Ecto neural progenitor cell (in vitro differentiated cells): Measurements from ENCODE around the gene NDUFAF8.

Experiments used
- DNase-seq: peaks from one replicate; pipeline ENCODE4 v3.0.0-alpha.2; 2018; ENCODE audit warnings: low spot score

The NDUFAF8 gene, protein sequence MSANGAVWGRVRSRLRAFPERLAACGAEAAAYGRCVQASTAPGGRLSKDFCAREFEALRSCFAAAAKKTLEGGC

DNA sequence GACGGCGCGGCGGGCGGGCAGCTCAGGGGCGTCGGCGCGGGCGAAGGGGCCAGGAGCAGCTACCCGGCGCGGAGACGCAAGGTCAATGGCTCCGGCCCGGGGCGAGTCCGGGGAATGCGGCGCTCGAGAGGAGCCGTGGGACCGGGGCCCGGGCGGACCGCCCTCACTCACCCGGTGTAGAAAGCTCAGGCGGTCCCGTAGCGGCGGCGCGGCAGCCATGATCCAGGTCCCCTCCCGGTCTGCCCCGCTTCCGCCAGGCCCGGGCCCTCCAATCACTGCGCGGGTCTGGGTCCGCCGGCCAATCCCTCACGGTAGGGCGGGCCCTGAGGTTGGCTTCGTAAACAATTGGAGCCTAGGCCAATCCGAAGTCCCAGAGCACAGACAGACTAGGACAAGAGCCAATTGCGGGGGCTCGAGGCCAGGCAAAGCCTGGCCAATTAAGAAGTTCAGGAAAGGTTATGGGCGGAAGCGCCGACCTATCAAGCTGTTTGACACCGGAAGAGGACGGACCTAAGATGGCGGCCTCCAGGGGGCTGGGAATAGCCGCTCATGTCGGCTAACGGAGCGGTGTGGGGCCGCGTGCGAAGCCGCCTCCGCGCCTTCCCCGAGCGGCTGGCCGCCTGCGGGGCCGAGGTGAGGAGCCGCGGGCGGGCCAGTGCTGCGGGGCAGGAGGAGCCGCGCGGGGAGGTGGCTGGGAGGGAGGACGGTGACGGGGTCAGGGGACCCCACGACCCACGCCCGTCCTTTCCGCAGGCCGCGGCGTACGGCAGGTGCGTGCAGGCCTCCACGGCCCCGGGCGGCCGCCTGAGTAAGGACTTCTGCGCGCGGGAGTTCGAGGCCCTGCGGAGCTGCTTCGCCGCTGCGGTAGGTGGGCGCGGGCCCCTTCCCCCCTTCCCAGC, at the start of gene NDUFAF8, which contains the start of gene TEPSIN:
Gene NDUFAF8, plus strand, starts transcription at position 504 of the 899 bp plus-strand sequence. Its CDS starts 46 bp downstream, at position 550.
Gene TEPSIN, minus strand, starts transcription at position 241 of the 899 bp plus-strand sequence. Its CDS starts 22 bp downstream, at position 219.
- peak; percentile 99 for DNase-seq

DNA sequence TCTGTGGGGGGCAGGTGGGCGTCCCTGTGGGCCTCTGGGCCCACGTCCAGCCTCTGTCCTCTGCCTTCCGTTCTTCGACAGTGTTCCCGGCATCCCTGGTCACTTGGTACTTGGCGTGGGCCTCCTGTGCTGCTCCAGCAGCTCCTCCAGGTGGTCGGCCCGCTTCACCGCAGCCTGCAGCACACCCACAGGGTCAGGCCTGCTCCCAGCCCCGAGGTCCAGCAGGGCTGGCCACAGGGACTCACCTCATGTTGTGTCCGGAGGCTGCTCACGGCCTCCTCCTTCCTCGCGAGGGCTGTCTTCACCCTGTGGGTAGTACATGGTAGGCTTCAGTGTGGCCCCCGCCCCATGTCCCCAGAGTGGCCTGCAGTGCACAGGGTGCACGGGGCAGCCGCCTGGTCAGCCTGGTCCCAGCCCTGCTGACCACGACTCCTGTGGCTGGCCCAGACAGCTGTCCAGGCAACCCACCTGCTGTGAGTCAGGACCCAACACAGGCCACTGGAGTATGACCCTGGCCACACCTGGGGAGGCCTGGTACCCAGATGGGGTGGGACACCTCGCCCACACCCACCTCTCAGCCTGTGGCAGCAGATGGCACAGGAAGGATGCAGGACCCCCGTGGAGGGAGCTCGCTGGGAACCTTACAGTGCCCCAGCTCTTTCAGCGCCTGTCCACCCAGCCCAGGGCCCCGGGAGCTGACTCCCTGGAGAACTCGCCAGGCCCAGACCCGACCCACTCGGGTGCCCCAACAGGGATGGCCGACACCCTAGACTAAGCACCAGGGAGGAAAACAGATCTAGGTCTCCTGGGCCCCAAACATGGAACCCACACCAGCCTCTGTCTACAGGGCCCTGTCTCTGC, 49.2 kb upstream of the NDUFAF8 start:
- no peak for DNase-seq

GRCh38 chr17:81190591-81190990, 48.5 kb upstream of the NDUFAF8 start:
- DNase-seq: no peak

GRCh38 chr17:81191116-81191515, 48.0 kb upstream of the NDUFAF8 start:
- no peak for DNase-seq

GRCh38 chr17:81191646-81192045, 47.5 kb upstream of the NDUFAF8 start:
- DNase-seq: no peak

GRCh38 chr17:81192386-81193050, 46.6 kb upstream of the NDUFAF8 start:
- no peak for DNase-seq

DNA sequence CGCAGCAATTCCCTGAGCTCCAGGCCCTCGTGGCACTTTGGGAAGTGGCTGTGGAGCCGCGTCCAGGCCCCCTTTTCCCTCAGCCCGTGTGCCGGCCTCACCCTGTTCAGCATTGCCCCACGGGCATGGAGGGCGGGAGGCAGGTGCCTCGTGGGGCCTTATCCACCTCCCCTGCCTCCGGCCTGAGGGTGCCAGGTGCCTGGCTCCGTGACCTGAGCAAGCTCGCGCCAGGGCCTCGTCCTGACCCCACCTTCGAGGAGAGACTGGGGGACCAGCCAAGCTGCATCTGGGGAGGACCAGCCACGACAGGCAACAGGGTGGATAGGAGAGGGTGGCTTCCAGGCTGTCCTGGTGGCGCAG, 46.1 kb upstream of the NDUFAF8 start:
- no peak for DNase-seq

DNA sequence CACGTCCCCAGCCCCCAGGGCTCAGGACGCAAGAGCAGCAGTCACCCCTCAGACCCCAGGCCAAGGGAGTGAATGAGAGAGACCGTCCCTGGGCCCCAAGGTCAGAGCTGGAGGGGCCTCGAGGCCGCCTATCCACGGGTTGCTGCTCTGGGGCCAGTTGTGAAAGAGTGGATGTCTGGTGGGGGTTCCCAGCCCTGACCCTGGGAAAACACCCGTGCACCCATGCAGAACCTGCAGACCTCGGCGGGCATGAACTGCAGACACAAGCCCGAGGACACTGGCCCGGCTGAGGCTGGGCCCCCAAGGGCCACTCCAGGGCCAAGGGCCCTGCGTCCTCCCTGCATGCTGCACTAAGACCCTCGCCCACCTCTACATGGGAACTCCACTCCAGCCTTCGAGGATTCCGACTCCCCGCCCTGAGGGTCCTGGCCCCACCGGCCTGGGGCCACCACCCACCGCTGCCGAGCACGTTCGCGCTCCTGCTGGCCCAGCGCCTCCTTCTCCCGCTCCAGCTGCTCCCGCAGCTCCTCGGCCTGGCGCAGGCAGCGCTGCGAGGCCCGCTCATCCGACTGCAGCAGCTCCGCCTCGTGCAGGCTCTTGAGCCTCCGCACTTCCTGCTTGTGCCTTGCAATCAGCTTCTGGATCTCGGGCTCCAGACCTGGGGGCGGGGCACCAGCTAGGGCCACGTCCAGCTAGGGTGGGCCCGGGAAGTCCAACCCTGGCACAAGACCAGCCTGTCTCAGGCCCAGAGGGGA, 45.5 kb upstream of the NDUFAF8 start:
- no peak for DNase-seq

DNA sequence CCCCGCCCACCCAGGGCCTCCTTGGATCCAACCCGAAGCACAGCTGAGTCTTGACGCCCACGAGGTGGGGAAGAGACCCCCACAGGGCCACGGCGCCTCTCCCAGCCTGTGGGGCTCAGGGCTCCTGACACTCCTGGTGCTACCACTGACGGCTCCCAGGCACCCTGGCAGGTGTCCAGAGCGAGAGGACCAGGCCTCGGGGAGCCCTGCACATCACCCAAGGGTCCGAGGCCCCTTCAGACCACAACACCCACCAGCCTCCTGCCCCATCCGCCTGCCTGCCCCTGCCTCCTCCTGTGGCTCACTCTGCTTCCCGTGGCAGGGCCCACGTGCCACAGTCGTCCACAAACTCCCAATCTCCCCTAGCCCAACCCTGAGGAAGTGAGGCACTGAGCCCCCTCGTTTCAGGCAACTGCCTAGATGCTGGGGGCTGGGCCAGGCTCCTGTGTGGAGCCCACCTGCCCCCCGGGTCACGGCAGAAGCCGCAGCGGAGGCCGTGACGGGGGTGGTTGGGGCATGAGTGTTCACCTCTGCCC, 44.8 kb upstream of the NDUFAF8 start:
- no peak for DNase-seq

DNA sequence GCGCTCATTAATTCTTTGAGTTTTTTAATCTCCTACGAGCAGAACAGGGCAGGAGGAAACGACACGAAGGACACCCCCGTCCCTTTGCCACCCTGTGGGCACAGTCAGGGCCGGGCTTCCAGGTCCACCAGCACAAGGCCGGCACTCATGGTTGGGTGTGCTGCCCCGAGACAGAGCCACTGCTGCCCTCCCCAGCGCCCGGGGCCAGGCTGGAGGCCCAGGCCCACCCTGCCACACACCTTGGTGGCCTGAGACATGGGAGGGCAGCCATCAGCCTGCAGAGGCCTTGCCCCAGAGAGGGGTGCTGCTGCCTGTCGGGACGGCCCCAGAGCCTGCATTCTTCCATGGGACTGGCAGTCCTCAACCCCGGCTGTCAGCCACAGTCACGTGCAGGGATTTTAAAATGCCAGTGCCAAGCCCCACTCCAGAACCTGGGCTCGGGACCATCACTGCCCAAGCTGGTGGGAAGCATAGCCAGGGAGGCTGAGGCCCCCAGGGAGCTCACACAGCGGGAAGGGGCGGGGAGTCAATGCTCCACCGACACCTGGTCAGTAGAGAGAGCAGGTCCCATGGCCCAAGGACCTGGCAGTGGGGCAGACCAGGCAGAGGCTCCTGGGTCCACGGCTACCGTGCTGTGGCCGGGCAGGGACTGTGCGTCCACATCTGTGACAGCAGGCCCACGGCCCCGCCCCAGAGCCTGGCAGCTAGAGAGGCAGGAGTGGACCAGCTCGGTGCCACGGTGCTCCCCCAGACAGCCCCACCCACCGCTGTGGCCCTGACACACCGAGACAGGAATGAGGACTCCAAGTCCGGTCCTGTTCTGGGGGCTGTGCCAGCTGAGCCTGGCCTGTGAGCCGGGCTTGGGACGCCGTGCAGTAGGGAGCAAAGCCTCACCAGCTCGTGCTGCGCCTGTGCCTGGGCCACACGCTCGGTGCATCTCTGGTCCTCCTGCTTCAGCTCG, 43.9 kb upstream of the NDUFAF8 start:
- no peak for DNase-seq

DNA sequence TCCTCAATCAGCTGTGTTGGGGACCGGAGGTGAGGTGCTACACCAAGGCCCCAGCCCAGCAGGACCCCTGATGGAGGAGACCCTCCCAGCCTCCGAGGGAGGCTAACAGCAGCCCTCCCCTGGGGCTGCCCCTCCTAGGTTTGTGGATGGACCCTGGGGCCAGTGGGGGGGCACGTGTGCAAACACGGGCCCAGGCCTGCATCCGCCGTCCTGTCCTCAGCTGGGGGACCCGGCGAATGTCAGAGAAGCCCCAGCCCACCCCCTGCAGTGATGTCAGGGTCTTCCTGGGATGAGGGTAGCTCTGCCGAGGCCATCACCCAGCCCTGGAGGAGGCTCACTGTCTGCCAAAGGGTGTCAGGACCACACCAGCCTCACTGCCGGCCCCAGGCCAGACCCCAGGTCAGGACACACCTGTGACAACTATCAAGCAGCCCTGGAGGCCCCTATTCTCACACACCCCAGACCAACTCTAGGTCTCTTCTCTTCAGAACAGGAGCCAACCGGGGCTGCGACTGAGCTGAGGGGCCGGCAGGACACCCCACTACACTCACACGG, 43.1 kb upstream of the NDUFAF8 start:
- DNase-seq: no peak

- no peak for DNase-seq
These were observed 42.4 kb upstream of the NDUFAF8 start for GRCh38 chr17:81196505-81197408.

GRCh38 chr17:81197409-81197795, 41.7 kb upstream of the NDUFAF8 start:
- DNase-seq: no peak

DNA sequence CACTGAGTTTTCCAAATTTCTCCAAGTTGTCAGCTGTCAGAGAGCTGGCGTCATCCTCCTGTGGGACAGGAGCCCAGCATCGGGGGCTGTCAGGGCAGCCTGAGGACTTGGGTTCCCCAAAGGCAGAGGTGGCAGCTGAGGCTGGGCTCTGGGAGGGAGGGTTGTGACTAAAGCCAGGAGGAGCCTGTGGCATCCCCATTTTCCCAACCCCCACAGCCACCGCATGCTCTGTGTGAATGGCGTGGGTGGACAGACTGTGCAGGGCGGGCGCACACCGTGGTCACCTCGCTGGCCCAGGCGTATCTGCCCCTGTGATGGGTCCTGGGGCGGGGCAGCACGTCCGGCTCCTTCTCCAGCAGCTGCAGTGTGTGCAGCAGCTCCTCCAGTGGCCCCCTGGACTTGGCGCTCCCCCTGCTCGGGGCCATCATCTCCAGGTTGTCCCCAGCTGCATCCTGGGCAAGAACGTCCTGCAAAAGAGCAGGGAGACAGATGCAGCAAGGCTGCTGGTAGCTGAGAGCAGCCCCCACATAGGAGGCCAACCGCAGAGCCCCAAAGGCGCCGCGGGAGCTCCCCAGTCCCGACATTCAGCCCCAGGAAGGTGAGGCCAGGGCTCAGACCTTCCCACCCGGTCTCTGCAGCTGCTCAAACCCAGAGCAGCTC, 41.2 kb upstream of the NDUFAF8 start:
- DNase-seq: no peak

GRCh38 chr17:81198826-81199481, 40.2 kb upstream of the NDUFAF8 start:
- no peak for DNase-seq

- DNase-seq: no peak
These were observed 39.7 kb upstream of the NDUFAF8 start for GRCh38 chr17:81199482-81199830.

GRCh38 chr17:81200201-81200600, 38.9 kb upstream of the NDUFAF8 start:
- DNase-seq: no peak
